IPS-NIHi7 (cell line): Measurements from ENCODE around the gene ZW10.

Experiments
- DNase-seq: peaks from one replicate; pipeline ENCODE4 v3.0.0; 2012; ENCODE audit warnings: mixed read lengths; ENCODE audit errors: extremely low spot score

The ZW10 gene

DNA sequence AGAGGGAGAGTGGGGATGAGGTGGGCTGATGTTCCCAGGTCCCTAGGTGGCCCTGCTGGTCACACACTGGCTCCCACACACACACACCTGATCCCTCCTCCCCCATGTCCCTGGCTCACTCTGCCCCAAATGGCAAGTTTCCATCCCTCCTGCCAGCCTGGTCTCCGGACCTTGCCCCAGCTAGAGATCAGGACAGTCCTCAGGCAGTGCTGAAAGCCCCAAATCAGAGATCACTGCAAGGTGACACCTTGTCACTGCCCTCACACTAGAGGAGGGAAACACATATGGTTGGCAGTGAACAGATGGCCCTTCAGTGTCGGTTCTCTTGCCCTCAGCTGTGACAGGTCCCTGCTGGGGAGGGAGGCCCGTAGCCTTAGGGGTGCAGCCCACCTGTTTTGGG, 75.0 kb downstream of the ZW10 start:
- no peak for DNase-seq

GRCh38 chr11:113697756-113698407, 75.6 kb downstream of the ZW10 start:
- no peak for DNase-seq

DNA sequence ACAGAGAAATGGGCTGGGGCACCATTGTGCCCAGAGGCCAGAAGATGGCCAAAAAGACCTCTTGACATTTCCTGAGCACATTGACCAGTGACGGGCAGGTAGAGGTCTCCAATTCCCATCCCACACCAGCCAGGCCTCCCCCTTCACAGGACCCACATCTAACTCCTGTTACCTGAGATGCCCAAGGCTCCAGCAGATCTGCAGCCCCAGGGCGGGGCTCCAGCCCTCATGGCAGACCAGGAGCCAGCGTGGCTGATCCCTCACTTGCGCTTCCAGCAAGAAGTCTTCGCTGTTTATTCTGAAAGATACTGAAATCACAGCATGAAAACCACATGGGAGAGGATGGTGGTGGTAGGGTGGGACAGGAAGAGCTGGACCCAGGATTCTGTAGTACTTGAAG, 76.4 kb downstream of the ZW10 start:
- DNase-seq: no peak

- DNase-seq: no peak
Observed at GRCh38 chr11:113695207-113695606, 78.3 kb downstream of the ZW10 start.

- no peak for DNase-seq
Observed at GRCh38 chr11:113694390-113694789, 79.1 kb downstream of the ZW10 start.

GRCh38 chr11:113693030-113693429, 80.5 kb downstream of the ZW10 start:
- DNase-seq: no peak

- DNase-seq: peak; percentile 80
Observed at GRCh38 chr11:113690619-113691569, 82.6 kb downstream of the ZW10 start.

- no peak for DNase-seq
Observed at GRCh38 chr11:113689768-113690618, 83.5 kb downstream of the ZW10 start.

DNA sequence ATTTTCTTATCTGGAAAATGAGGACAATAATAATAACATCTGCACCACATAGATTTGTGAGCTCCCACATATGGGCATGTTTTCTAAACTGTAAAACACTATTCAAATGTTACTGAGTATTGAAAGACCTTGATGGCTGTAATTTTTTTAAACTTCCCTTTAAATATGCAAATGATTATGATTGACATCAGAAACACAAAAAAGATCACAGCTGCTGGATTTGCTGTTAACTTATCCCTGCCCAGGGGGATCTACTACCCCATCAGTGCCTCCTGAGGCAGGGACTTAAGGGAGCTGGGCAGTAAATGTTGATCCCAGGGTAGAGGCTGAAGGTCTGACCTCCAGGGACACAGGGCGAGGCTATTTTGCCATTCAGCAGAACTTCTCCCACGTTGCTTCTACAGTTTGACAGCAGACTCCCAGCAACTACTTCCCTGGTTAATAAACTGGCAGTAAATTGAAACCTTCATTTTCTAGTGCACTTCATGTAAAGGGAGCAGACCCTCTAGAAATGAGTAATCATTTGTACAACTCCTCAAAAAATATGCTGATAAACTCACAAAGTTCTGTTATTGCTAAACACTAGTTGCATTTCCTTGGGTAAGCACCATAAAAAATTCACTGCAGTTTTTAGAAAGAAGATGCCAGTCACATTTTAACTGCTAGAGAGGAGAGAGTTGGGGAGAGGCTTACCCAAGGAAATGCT, 87.7 kb downstream of the ZW10 start:
- DNase-seq: no peak

DNA sequence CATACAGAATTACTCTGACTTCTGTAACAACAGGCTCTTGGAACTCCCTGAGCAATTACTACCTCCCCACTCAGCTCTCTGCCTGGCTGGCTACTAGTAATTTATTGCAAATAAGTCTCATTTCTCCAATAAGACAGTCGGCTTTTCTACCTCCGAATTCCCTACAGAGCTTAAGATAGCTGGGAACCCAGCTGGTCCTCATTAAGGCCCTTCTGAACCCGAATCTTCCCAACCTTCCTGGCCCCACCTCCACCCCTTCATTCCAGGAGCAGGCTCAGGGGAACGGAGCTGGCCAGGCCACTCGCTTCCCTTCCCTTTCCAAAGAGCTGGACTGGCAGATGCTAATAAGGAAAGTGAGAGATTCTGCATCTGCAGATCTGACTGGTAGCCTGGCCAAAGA, 89.0 kb downstream of the ZW10 start:
- no peak for DNase-seq

GRCh38 chr11:113683481-113684046, 89.9 kb downstream of the ZW10 start:
- DNase-seq: no peak
